Lower lobe of right lung (tissue), 2 donors: Measurements from ENCODE around the gene AFG1L. TPM values are rescaled to one million over a fixed set of nuclear protein-coding genes. Genes with fewer than 3 reads are reported as not detected.

Experiments
- ATAC-seq, 2 donors: fragments of 200-7000 bp; cut with Tn5 transposase; one replicate each; pipeline ENCODE4 v1.9.1; 2020 to 2022; ENCODE audit warnings: mild to moderate bottlenecking in 2 of 2, moderate library complexity in 2 of 2
- DNase-seq: peaks from one replicate; pipeline ENCODE4 v3.0.0-alpha.2; 2020
- H3K27ac ChIP-seq: fragments of 200-600 bp; one replicate; pipeline ENCODE4 v1.8.0; 2022
- H3K27me3 ChIP-seq: fragments of 200-600 bp; one replicate; pipeline ENCODE4 v1.8.0; 2022; ENCODE audit warnings: low read depth
- H3K36me3 ChIP-seq: fragments of 200-600 bp; one replicate; pipeline ENCODE4 v1.8.0; 2022; ENCODE audit warnings: mild to moderate bottlenecking
- H3K4me1 ChIP-seq: fragments of 200-600 bp; one replicate; pipeline ENCODE4 v1.8.0; 2022
- H3K4me3 ChIP-seq: fragments of 200-600 bp; one replicate; pipeline ENCODE4 v1.8.0; 2022; ENCODE audit warnings: mild to moderate bottlenecking
- H3K9me3 ChIP-seq: fragments of 200-600 bp; one replicate; pipeline ENCODE4 v1.8.0; 2022
- CTCF ChIP-seq: fragments of 200-600 bp; IDR thresholded peaks from one replicate; pipeline ENCODE4 v1.8.0; 2022; ENCODE audit warnings: antibody characterized with exemption, mild to moderate bottlenecking
- intact Hi-C: fragments of 100-400 bp; cut with DNase I; formaldehyde crosslinking; loops from one replicate; pipeline ENCODE4 v1.11.0; 2022
- total RNA-seq: library from RNA; stranded (reverse); fragmentation: NEBNext Ultra II Directional; extraction: Animal tissue kit (Norgen Biotek cat#: 25700); gene quantifications from one replicate; pipeline ENCODE4 v1.2.1, GENCODE V29; 2021
- donor health status: DM: no; HTN: yes; CAD: no; lungs with severe emphysema.

The AFG1L gene
- total RNA-seq, 1 donor from 2014 or later, result 7.4 TPM

- Histone ChIP-seq H3K27ac (no peak overlapping the region), H3K4me1 (no peaks in the 10 kb centered on the region), H3K4me3 (no peak overlapping the region), H3K9me3 (no peaks in the 10 kb centered on the region), H3K36me3 (no peaks in the 10 kb centered on the region), H3K27me3 (no peaks in the 10 kb centered on the region)
- intact Hi-C loops, result no loop called here
- no peak for ATAC-seq
- no peak for TF ChIP-seq CTCF
- DNase-seq, result no peak
These were observed 215.8 kb downstream of the AFG1L start for GRCh38 chr6:108510461-108511319.

- intact Hi-C loops, result no loop called here
These were observed 224.1 kb downstream of the AFG1L start for GRCh38 chr6:108518714-108519576.

GRCh38 chr6:108521616-108522107, 226.8 kb downstream of the AFG1L start:
- Histone ChIP-seq H3K27me3 (no peaks in the 10 kb centered on the region), H3K4me3 (no peak overlapping the region), H3K36me3 (peaks cover 4% of the 10 kb centered on the region), H3K9me3 (no peaks in the 10 kb centered on the region), H3K4me1 (no peaks in the 10 kb centered on the region), H3K27ac (no peak overlapping the region)
- DNase-seq, result no peak
- intact Hi-C loops, result no loop called here
- TF ChIP-seq CTCF, result no peak
- no peak for ATAC-seq

More at GRCh38 chr6:108518714-108519576, 224.1 kb downstream of the AFG1L start:
- no peaks in the 10 kb centered on the region for H3K27me3 ChIP-seq
- no peaks in the 10 kb centered on the region for H3K9me3 ChIP-seq
- no peaks in the 10 kb centered on the region for H3K4me1 ChIP-seq
- ATAC-seq (no peak), DNase-seq (no peak)
- H3K36me3 ChIP-seq, result peaks cover 4% of the 10 kb centered on the region
- TF ChIP-seq CTCF, result peak; percentile 21
- H3K27ac ChIP-seq, result no peak overlapping the region
- H3K4me3 ChIP-seq, result no peak overlapping the region

GRCh38 chr6:108523697-108524096, 228.8 kb downstream of the AFG1L start:
- no peak overlapping the region for H3K27ac ChIP-seq
- ATAC-seq, result no peak
- H3K4me3 ChIP-seq, result no peak overlapping the region
- H3K4me1 ChIP-seq, result no peaks in the 10 kb centered on the region
- intact Hi-C loops, result no loop called here
- H3K36me3 ChIP-seq, result peaks cover 4% of the 10 kb centered on the region
- no peaks in the 10 kb centered on the region for H3K27me3 ChIP-seq
- DNase-seq, result no peak
- no peak for TF ChIP-seq CTCF
- no peaks in the 10 kb centered on the region for H3K9me3 ChIP-seq

GRCh38 chr6:108524528-108525248, 229.8 kb downstream of the AFG1L start:
- no peak for DNase-seq
- H3K4me3 ChIP-seq, result no peak overlapping the region

More at GRCh38 chr6:108524528-108525248, 229.8 kb downstream of the AFG1L start:
- no peak for ATAC-seq
- no peak for TF ChIP-seq CTCF
- H3K9me3 ChIP-seq, result no peaks in the 10 kb centered on the region
- no peak overlapping the region for H3K27ac ChIP-seq
- intact Hi-C loops, result no loop called here
- no peaks in the 10 kb centered on the region for H3K4me1 ChIP-seq
- peaks cover 4% of the 10 kb centered on the region for H3K36me3 ChIP-seq
- no peaks in the 10 kb centered on the region for H3K27me3 ChIP-seq
